ENCODE data around the gene RNU5B-1. TPM values are rescaled to one million over a fixed set of nuclear protein-coding genes. Genes with fewer than 3 reads are reported as not detected.
"Not testable (repeated sequence)": the region's sequence is repeated elsewhere in the genome, so short reads cannot be mapped to it uniquely, and the experiment has no call there.

Gene RNU5B-1
- total RNA-seq, 1 donor from 2014 or later: 47.6 TPM

DNA sequence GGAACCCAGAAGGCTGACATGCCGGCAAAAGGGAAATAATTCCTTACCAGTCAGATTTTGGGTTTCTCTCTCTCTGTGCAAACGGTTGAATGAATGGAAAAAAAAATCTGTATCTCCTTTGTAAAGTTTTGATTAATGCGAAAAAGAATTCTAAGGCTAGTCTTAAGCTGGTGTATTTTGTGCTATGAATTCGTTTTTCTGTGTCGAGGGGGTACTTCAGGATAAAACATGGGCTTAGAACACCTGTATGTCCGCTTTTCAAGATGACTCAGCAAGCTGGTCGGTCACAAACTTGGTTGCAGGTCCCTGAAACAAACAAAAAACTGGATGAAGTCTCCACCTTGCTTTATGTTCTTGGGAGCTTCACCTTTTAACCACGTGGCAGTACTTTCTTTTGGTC lies 44.9 kb downstream of the RNU5B-1 start:
- ATAC-seq: no peak
- Histone ChIP-seq H3K4me1 (no peaks in the 10 kb centered on the region), H3K4me3 (no peak overlapping the region), H3K27ac (no peak overlapping the region), H3K36me3 (no peaks in the 10 kb centered on the region), H3K27me3 (ENCODE audit: low read depth) (peaks cover 6% of the 10 kb centered on the region), H3K9me3 (no peaks in the 10 kb centered on the region)
- no peak for TF ChIP-seq CTCF (IDR thresholded peaks at IDR 0.05)
- intact Hi-C loops (cut with DNase I): no loop called here
- no peak for DNase-seq

GRCh38 chr15:65351972-65352371 lies 47.5 kb downstream of the RNU5B-1 start:
- DNase-seq; H3K9me3 ChIP-seq; H3K27ac ChIP-seq; H3K4me3 ChIP-seq; intact Hi-C loops (cut with DNase I); H3K36me3 ChIP-seq; ATAC-seq; H3K4me1 ChIP-seq: not testable (repeated sequence)
- H3K27me3 ChIP-seq (ENCODE audit: low read depth): peaks cover 28% of the 10 kb centered on the region

Other genes starting within 250 kb of the RNU5B-1 start
- gene RASL12, start 236.7 kb upstream of the RNU5B-1 start, total RNA-seq: 21.5 TPM
- not detected for gene KBTBD13, start 227.9 kb upstream of the RNU5B-1 start, total RNA-seq
- 4.1 TPM for gene UBAP1L, start 189.5 kb upstream of the RNU5B-1 start, total RNA-seq
- 19.8 TPM for gene PDCD7, start 170.9 kb upstream of the RNU5B-1 start, total RNA-seq
- 43.4 TPM for gene CLPX, start 119.3 kb upstream of the RNU5B-1 start, total RNA-seq
- 10.2 TPM for gene CILP, start 93.2 kb upstream of the RNU5B-1 start, total RNA-seq
- gene PARP16, start 17.8 kb upstream of the RNU5B-1 start, total RNA-seq: 8.8 TPM
- gene RNU5A-1, start 8.6 kb upstream of the RNU5B-1 start, total RNA-seq: not detected
- gene IGDCC3, start 73.3 kb downstream of the RNU5B-1 start, total RNA-seq: not detected
- gene IGDCC4, start 118.3 kb downstream of the RNU5B-1 start, total RNA-seq: 3.6 TPM
- 32.8 TPM for gene DPP8, start 213.0 kb downstream of the RNU5B-1 start, total RNA-seq
- gene HACD3, start 225.8 kb downstream of the RNU5B-1 start, total RNA-seq: 47.9 TPM